C4-2B (cell line): Measurements from ENCODE around the gene COL6A1.

Experiments used
- ZFX ChIP-seq: fragments of 450-650 bp; IDR thresholded peaks from 2 replicates; pipeline ENCODE4 v1.6.1; 2017
- TF ChIP-seq, protein P1 (sequence below): fragments of 450-650 bp; conservative IDR thresholded peaks from 2 replicates; pipeline ENCODE4 v1.5.1; 2017; ENCODE audit warnings: mild to moderate bottlenecking

DNA sequence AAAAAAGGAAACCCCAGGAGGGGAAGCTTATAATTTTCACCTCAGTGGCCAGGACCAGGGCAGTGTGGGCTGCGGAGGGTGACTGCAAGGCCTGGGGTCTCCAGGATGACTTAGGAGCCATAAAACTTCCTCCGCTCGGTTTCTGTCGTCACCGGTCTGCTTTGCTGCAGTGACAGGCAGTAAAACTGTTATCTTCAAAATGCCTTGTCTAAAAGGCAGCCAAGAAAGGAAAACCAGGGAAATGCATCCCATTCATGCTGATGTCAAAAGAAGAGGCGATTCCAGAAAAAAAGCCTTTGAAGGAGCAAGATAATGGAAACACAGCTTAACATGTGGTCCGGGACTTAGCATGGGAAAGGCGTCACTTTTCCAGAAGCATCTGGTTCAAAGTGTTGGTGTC lies 42.0 kb downstream of the COL6A1 start:
- TF ChIP-seq, protein P1, sequence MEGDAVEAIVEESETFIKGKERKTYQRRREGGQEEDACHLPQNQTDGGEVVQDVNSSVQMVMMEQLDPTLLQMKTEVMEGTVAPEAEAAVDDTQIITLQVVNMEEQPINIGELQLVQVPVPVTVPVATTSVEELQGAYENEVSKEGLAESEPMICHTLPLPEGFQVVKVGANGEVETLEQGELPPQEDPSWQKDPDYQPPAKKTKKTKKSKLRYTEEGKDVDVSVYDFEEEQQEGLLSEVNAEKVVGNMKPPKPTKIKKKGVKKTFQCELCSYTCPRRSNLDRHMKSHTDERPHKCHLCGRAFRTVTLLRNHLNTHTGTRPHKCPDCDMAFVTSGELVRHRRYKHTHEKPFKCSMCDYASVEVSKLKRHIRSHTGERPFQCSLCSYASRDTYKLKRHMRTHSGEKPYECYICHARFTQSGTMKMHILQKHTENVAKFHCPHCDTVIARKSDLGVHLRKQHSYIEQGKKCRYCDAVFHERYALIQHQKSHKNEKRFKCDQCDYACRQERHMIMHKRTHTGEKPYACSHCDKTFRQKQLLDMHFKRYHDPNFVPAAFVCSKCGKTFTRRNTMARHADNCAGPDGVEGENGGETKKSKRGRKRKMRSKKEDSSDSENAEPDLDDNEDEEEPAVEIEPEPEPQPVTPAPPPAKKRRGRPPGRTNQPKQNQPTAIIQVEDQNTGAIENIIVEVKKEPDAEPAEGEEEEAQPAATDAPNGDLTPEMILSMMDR, result no peak
- no peak for TF ChIP-seq ZFX
